Stimulated activated CD8-positive, alpha-beta memory T cell treated with anti-CD3 and anti-CD28 coated beads, Interleukin-2, amount 100 ng/mL, for 48 hours (primary cell): ENCODE results near the gene DSTN.

Experiments
- DNase-seq, 2 donors: peaks; one replicate each; pipeline ENCODE4 v3.0.0-alpha.2; 2020; ENCODE audit warnings: low read depth in 2 of 2

DSTN gene

DNA sequence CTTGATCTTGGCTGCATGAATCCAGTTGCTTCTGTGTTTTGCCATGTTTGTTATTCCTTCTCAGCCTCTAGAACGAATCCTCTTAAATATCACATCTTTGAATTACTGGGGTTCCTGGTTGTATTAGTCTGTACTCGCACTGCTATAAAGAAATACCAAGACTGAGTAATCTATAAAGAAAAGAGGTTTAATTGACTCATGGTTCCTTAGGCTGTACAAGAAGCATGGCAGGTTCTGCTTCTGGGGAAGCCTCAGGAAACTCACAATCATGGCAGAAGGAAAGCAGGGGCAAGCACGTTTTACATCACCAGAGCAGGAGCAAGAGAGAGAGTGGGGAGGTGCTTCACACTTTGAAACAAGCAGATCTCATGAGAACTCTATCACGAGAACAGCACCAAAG lies 20.7 kb upstream of the DSTN start:
- DNase-seq, result no peak

DNA sequence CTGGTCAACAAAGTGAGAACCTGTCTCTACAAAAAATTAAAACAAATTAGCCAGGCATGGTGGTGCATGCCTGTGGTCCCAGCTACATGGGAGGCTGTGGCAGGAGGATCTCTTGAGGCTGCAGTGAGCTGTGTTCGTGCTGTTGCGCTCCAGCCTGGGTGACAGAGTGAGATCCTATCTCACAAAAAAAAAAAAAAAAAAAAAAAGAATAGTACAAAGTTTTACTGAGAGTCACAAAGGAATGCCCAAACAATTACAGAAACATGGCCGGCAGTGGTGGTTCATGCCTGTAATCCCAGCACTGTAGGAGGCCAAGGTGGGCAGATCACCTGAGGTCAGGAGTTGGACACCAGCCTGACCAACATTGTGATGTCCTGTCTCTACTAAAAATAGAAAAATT lies 14.8 kb upstream of the DSTN start:
- no peak for DNase-seq

DNA sequence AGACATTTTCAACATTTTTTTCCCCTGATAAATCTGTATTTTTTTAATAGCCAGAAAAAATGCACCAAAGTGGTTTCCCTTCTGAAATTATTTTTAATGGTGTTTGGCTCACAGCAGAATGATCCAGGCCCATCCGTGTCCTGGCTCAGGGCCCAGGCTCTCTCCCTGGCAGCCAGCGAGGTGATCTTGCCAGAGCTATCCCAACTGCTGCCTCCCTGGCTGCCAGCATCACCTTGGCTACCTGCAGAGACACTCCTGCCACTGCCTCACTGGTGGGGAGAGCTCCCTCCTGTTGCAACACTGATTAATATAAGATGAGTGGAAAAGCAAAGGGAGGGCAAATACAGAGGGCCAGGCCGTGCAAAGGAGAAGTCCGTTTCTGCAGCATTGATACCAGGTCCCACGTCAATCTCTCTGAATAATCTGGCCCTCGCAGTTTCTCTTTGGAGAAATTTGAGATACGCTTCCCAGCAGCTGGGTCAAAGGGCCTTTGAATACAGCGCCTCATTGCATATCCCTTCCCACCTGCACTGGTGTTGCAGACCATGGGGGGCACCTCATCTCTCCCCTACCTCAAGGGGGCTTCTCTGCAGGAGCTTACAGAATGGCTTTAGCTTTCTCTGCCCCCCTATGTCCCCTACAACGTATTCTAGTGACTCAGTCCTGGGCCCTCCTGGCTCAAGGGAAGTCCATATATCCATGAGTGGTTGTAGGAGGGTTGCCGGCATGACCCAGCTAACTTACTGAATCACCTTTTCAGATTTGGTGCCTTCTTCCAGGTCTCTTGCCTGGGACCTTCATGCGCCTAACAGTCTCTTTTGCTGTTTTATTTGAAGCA lies 12.8 kb upstream of the DSTN start:
- no peak for DNase-seq

- no peak for DNase-seq
Observed at GRCh38 chr20:17557675-17558006, 12.2 kb upstream of the DSTN start.

- peak in 1 of 2 donors; percentile 5 for DNase-seq
Observed at GRCh38 chr20:17558154-17558940, 11.5 kb upstream of the DSTN start.

DNA sequence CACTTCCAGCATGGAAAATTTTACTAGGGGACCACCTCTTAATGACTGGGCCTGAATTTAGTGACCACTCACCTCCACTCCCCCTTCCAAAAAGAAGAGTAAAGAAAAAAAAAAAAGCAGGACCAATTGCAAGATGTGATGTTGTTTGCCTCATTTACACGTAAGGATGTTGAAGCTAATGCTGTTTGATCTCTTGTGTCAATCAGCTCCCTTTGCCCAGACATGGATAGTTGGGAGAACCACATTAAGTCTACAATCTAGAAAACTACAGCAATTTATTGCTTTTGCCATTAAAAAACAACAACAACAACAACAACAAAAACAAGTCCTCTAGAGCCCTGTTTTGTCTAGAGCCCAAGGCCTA lies 11.0 kb upstream of the DSTN start:
- no peak for DNase-seq

DNA sequence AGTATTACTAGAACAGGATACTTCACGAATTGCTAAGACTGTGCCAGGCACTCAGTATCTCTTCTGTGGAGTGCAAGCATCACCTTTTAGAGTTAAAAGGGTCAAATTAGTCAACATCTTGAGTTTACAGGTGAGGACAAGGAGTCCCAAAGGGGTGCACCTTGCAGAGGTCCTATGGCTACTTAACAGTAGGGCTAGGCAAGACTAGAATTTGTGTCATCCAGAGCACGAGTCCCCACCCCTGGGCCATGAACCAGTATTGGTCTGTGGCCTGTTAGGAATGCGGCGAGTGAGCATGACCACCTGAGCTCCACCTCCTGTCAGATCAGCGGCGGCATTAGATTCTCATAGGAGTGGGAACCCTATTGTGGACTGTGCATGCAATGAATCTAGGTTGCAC lies 10.5 kb upstream of the DSTN start:
- no peak for DNase-seq

GRCh38 chr20:17560344-17561074 lies 9.4 kb upstream of the DSTN start:
- no peak for DNase-seq

- DNase-seq, result no peak
Observed at GRCh38 chr20:17562804-17563305, 7.0 kb upstream of the DSTN start.

GRCh38 chr20:17565169-17565845 lies 4.6 kb upstream of the DSTN start:
- DNase-seq, result no peak

GRCh38 chr20:17566345-17566744 lies 3.5 kb upstream of the DSTN start:
- no peak for DNase-seq

GRCh38 chr20:17568045-17568788 lies 1.7 kb upstream of the DSTN start:
- DNase-seq, result no peak

- DNase-seq, result no peak
Observed at GRCh38 chr20:17568972-17569521, 828 bp upstream of the DSTN start.

DNA sequence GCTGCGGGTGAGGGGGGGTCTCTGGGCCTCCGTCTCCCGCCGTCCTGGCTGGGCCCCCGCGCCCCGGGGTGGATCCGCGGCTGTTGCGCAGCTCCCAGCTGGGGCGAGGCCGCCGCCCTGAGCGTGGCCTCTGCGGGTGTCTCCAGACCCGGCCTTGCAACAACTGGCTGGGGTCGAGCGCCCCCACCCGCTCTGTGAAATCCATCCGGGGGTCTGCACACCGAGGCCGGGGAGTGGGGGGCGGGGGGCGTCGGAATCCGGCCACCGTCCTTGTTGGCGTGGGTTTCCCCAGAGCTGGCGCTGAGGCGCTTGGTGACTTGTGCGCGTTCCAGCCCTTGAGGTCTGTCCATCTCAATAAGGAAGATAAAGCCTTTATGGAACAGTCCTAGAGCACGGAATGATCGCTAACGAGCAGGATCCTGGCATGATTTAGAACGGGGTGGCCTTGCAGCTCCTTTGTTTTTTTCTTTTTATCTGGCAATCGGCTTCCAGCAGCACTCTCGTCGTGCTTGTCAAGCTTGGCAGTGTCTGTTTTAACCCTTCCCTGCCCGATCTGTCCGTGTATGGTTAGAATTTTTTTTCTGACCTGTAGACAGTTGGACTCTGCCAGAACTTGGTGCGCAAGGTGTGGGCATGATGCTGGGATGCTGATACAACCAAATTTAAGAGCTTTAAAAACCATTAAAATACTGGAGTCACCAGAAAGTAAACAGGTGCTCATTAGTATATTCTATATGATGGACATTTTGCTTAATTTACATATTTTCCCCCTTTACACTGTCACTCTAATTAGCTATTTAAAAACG lies 675 bp downstream of the DSTN start:
- DNase-seq, result peak in 1 of 2 donors; percentile 18

DNA sequence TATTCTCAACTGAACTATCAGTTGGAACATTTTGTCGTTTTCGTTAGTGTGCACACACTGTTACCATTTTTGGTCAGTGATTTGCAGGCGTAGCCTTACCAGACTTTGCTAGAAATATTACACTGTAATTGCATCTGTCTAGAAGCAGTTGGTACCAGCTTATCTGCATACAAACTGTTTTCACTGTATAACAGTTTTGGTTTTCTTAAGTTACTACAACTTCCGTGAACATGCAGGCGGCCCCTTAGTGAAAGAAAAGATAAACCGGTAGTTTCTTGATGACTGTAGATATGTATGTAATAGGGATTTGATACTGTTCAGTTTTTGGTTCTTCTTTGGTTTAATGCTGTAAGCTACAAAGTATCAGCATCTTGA lies 1.3 kb downstream of the DSTN start:
- no peak for DNase-seq

DNA sequence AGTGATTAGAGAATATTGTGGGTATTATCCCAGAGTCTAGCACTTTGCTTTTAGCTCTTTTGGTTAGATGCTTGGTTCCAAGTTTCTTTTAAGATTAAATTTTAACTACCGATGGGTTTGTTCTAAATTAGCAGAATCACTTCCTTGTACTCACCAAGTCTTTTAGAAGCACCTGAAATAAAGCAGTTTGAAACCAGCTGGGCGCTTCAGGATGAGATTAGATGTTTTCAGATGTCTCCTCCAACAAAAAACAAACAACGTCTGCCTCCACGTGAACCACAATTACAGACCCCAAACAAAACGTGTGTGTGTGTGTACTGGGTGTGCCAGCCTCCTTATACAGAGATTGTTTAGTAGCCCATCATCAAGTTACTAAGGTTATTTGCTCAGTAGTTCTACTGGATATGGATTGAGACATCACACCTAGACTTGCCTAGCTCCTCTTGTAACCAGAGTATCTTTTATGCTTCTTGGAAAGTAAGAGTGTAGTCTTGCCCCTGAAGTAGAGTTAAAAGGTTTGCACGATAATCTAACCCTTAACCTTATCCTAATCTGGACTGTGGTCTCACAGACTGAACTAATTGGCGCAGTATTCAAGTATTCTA lies 2.3 kb downstream of the DSTN start:
- DNase-seq, result no peak

DNA sequence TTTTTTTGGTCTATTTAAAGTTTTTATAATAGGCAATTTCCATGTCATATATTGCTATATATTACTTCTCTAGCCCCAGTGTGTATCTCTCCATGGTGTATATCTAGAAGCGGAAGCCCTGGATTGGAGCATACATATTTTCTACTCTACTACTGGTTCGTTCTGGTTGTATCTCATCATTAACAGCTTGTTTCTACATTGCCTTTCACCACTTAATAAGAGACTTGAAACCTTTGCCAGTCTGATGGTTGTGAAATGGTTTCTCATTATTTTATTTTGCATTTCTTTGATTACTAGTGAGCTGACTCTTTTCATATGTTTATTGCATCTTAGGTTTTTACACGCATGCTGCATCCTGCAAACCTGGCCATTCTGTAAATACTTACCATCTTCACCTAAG lies 3.6 kb downstream of the DSTN start:
- no peak for DNase-seq

GRCh38 chr20:17576215-17576614 lies 6.3 kb downstream of the DSTN start:
- no peak for DNase-seq

- no peak for DNase-seq
Observed at GRCh38 chr20:17579369-17580039, 9.6 kb downstream of the DSTN start.
